ENCODE data around the gene TMEM80. TPM values are rescaled to one million over a fixed set of nuclear protein-coding genes. Genes with fewer than 3 reads are reported as not detected.

TMEM80 gene
- total RNA-seq, 1 donor from 2014 or later: 22.9 TPM

- TF ChIP-seq, protein P1, sequence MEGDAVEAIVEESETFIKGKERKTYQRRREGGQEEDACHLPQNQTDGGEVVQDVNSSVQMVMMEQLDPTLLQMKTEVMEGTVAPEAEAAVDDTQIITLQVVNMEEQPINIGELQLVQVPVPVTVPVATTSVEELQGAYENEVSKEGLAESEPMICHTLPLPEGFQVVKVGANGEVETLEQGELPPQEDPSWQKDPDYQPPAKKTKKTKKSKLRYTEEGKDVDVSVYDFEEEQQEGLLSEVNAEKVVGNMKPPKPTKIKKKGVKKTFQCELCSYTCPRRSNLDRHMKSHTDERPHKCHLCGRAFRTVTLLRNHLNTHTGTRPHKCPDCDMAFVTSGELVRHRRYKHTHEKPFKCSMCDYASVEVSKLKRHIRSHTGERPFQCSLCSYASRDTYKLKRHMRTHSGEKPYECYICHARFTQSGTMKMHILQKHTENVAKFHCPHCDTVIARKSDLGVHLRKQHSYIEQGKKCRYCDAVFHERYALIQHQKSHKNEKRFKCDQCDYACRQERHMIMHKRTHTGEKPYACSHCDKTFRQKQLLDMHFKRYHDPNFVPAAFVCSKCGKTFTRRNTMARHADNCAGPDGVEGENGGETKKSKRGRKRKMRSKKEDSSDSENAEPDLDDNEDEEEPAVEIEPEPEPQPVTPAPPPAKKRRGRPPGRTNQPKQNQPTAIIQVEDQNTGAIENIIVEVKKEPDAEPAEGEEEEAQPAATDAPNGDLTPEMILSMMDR (IDR thresholded peaks at IDR 0.05; ENCODE audit: unreplicated experiment): no peak
- H3K4me1 Mint-ChIP-seq (ENCODE audit: unreplicated experiment): peaks cover 9% of the 10 kb centered on the region
- DNase-seq (ENCODE audit: low spot score): no peak
- H3K27ac Mint-ChIP-seq (ENCODE audit: unreplicated experiment): no peak overlapping the region
- no peak overlapping the region for H3K4me3 Mint-ChIP-seq (ENCODE audit: unreplicated experiment)
- no peaks in the 10 kb centered on the region for H3K9me3 Mint-ChIP-seq (ENCODE audit: unreplicated experiment)
- H3K27me3 Mint-ChIP-seq (ENCODE audit: unreplicated experiment): peaks cover 11% of the 10 kb centered on the region
- H3K36me3 Mint-ChIP-seq (ENCODE audit: low read depth, unreplicated experiment): no peaks in the 10 kb centered on the region
These were observed 7.9 kb downstream of the TMEM80 start for GRCh38 chr11:703506-703905.

GRCh38 chr11:704228-704674 lies 8.6 kb downstream of the TMEM80 start:
- Mint-ChIP-seq H3K27me3 (ENCODE audit: unreplicated experiment) (peaks cover 11% of the 10 kb centered on the region), H3K36me3 (ENCODE audit: low read depth, unreplicated experiment) (no peaks in the 10 kb centered on the region), H3K4me1 (ENCODE audit: unreplicated experiment) (peaks cover 3% of the 10 kb centered on the region), H3K9me3 (ENCODE audit: unreplicated experiment) (no peaks in the 10 kb centered on the region), H3K4me3 (ENCODE audit: unreplicated experiment) (no peak overlapping the region), H3K27ac (ENCODE audit: unreplicated experiment) (no peak overlapping the region)
- no peak for DNase-seq (ENCODE audit: low spot score)
- TF ChIP-seq, protein P1 (IDR thresholded peaks at IDR 0.05; ENCODE audit: unreplicated experiment): no peak

DNA sequence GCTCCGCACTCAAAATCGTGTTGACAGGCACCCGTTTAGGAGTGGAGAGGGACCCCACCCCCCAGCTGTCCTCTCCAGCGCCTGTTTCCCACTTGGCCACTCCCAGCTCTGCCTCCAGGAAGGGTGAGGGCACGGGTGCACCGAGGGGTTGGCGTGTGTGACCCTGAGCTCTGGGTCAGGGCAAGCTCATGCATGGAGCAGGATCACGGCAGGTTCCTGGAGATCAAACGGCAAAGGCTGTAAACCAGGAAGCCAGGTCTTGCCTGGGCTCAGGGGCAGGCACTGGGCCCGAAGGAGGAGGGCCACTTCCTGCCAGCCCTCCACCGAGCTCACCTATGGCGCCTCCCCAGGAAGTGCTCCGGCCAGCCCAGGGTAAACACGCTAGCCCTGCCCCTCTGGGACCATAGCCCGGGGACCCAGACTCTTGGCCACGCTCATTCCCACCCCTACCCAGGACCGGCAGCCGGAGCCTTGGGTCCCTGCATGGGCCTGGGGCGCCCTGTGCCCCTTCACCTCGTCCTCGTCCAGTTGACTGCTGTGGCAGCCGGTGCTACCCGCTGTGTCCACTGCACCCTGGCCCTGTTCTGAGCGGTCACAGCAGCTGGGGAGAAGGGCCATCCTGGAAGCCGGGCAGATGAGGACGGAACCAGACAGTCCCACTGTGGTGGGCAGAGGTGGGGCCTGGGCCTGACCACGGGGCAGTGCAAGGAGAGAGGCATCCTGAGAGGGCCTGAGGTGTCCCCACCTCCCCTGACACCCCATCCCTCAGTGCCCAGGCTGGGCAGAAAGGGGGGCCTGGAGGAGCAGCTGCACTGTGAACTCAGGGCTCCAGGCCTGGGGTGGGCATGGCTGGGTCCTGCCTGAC lies 9.4 kb downstream of the TMEM80 start:
- no peak overlapping the region for H3K4me3 Mint-ChIP-seq (ENCODE audit: unreplicated experiment)
- DNase-seq (ENCODE audit: low spot score): no peak
- H3K9me3 Mint-ChIP-seq (ENCODE audit: unreplicated experiment): no peaks in the 10 kb centered on the region
- TF ChIP-seq, protein P1 (IDR thresholded peaks at IDR 0.05; ENCODE audit: unreplicated experiment): no peak
- peaks cover 2% of the 10 kb centered on the region for H3K4me1 Mint-ChIP-seq (ENCODE audit: unreplicated experiment)
- no peaks in the 10 kb centered on the region for H3K36me3 Mint-ChIP-seq (ENCODE audit: low read depth, unreplicated experiment)
- H3K27me3 Mint-ChIP-seq (ENCODE audit: unreplicated experiment): peaks cover 11% of the 10 kb centered on the region
- H3K27ac Mint-ChIP-seq (ENCODE audit: unreplicated experiment): no peak overlapping the region

- TF ChIP-seq, protein P1 (IDR thresholded peaks at IDR 0.05; ENCODE audit: unreplicated experiment): no peak
- peaks cover 11% of the 10 kb centered on the region for H3K27me3 Mint-ChIP-seq (ENCODE audit: unreplicated experiment)
- peaks cover 2% of the 10 kb centered on the region for H3K4me1 Mint-ChIP-seq (ENCODE audit: unreplicated experiment)
- H3K36me3 Mint-ChIP-seq (ENCODE audit: low read depth, unreplicated experiment): no peaks in the 10 kb centered on the region
- H3K9me3 Mint-ChIP-seq (ENCODE audit: unreplicated experiment): no peaks in the 10 kb centered on the region
- H3K27ac Mint-ChIP-seq (ENCODE audit: unreplicated experiment): no peak within 1 kb of the TSS
- no peak within 1 kb of the TSS for H3K4me3 Mint-ChIP-seq (ENCODE audit: unreplicated experiment)
- DNase-seq (ENCODE audit: low spot score): no peak
These were observed 10.2 kb downstream of the TMEM80 start, which contains the start of gene EPS8L2 for GRCh38 chr11:705646-706438. EPS8L2 (plus strand) TSS chr11:706231; CDS start chr11:709408, 3,177 bp downstream.

Measured in endothelial cell (in vitro differentiated cells).